OCI-LY3 (cell line): ENCODE measurements around the gene TEAD1.

Experiments used
- EZH2phosphoT487 ChIP-seq: fragments of 200-600 bp; shearing (Covaris generic); IDR thresholded peaks from 2 replicates; pipeline ENCODE4 v1.6.1; 2018; ENCODE audit warnings: antibody characterized with exemption, mixed run types, low read depth
- TF ChIP-seq, protein P1 (sequence below): fragments of 200-600, 300-600 bp; sonication (generic); IDR thresholded peaks from 2 replicates; pipeline ENCODE4 v1.5.1; 2014; ENCODE audit warnings: antibody characterized with exemption, low read length, low read depth

DNA sequence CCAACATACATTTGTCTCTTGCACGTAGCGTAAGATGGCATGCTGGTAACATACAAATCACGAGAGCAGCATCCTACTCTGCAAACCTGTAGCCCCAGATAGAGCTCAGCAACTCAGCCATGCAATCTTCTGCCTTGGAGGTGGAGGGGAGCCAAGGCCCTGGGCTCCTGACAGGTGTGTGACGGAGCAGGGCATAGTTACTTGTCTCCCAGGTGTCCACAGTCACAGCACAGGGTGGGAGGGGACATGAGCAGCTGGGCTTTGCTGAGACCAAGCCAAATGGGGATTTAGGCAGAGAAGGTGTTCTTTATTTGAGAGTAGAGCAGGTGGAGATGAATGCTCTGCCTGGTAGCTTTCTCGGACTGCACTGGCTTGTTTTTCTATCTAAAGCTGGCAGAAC lies 111.7 kb downstream of the TEAD1 start:
- TF ChIP-seq, protein P1, sequence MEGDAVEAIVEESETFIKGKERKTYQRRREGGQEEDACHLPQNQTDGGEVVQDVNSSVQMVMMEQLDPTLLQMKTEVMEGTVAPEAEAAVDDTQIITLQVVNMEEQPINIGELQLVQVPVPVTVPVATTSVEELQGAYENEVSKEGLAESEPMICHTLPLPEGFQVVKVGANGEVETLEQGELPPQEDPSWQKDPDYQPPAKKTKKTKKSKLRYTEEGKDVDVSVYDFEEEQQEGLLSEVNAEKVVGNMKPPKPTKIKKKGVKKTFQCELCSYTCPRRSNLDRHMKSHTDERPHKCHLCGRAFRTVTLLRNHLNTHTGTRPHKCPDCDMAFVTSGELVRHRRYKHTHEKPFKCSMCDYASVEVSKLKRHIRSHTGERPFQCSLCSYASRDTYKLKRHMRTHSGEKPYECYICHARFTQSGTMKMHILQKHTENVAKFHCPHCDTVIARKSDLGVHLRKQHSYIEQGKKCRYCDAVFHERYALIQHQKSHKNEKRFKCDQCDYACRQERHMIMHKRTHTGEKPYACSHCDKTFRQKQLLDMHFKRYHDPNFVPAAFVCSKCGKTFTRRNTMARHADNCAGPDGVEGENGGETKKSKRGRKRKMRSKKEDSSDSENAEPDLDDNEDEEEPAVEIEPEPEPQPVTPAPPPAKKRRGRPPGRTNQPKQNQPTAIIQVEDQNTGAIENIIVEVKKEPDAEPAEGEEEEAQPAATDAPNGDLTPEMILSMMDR: no peak
- no peak for TF ChIP-seq EZH2phosphoT487
